BE2C (cell line): ENCODE data around the gene SLC4A9.

Experiments
- DNase-seq: peaks from one replicate; pipeline ENCODE4 v3.0.0-alpha.2; 2020
- H3K27me3 ChIP-seq: fragments of 250-450 bp; sonication (Bioruptor Pico); 2 replicates; pipeline ENCODE4 v1.5.1; 2020; ENCODE audit warnings: mild to moderate bottlenecking
- H3K36me3 ChIP-seq: fragments of 250-450 bp; sonication (Bioruptor Pico); 2 replicates; pipeline ENCODE4 v1.5.1; 2020; ENCODE audit warnings: mild to moderate bottlenecking
- H3K4me1 ChIP-seq: fragments of 250-450 bp; sonication (Bioruptor Pico); 2 replicates; pipeline ENCODE4 v1.5.1; 2020
- H3K4me3 ChIP-seq: 2 replicates; pipeline ENCODE4 v1.5.1; 2011; ENCODE audit warnings: low read depth, low read length
- H3K9me3 ChIP-seq: fragments of 250-450 bp; sonication (Bioruptor Pico); 2 replicates; pipeline ENCODE4 v1.5.1; 2020
- CTCF ChIP-seq: IDR thresholded peaks from 2 replicates; pipeline ENCODE4 v1.5.1; 2012; ENCODE audit warnings: mild to moderate bottlenecking, low read depth, low read length

Gene SLC4A9

GRCh38 chr5:140360681-140361479 lies 886 bp downstream of the SLC4A9 start:
- Histone ChIP-seq H3K4me3 (no peak overlapping the region), H3K9me3 (no peaks in the 10 kb centered on the region), H3K27me3 (no peaks in the 10 kb centered on the region), H3K36me3 (no peaks in the 10 kb centered on the region), H3K4me1 (no peaks in the 10 kb centered on the region)
- TF ChIP-seq CTCF: no peak
- DNase-seq: no peak

- DNase-seq: no peak
- Histone ChIP-seq H3K4me3 (no peak overlapping the region), H3K36me3 (no peaks in the 10 kb centered on the region), H3K9me3 (no peaks in the 10 kb centered on the region), H3K4me1 (no peaks in the 10 kb centered on the region), H3K27me3 (no peaks in the 10 kb centered on the region)
- no peak for TF ChIP-seq CTCF
Measured at GRCh38 chr5:140361901-140362300, 1.9 kb downstream of the SLC4A9 start.

GRCh38 chr5:140362311-140362710 lies 2.3 kb downstream of the SLC4A9 start:
- H3K36me3 ChIP-seq: no peaks in the 10 kb centered on the region
- no peaks in the 10 kb centered on the region for H3K27me3 ChIP-seq
- TF ChIP-seq CTCF: no peak
- H3K4me3 ChIP-seq: no peak overlapping the region
- H3K9me3 ChIP-seq: no peaks in the 10 kb centered on the region
- no peak for DNase-seq
- H3K4me1 ChIP-seq: no peaks in the 10 kb centered on the region

GRCh38 chr5:140362875-140363630 lies 3.1 kb downstream of the SLC4A9 start:
- Histone ChIP-seq H3K36me3 (no peaks in the 10 kb centered on the region), H3K4me1 (no peaks in the 10 kb centered on the region), H3K4me3 (peak overlapping the region; percentile 35), H3K9me3 (no peaks in the 10 kb centered on the region), H3K27me3 (no peaks in the 10 kb centered on the region)
- peak; percentile 87 for TF ChIP-seq CTCF
- peak; percentile 84 for DNase-seq

GRCh38 chr5:140363631-140364471 lies 3.9 kb downstream of the SLC4A9 start:
- H3K4me1 ChIP-seq: no peaks in the 10 kb centered on the region
- H3K27me3 ChIP-seq: no peaks in the 10 kb centered on the region
- no peak for TF ChIP-seq CTCF
- no peaks in the 10 kb centered on the region for H3K36me3 ChIP-seq
- no peaks in the 10 kb centered on the region for H3K9me3 ChIP-seq
- peak overlapping the region; percentile 35 for H3K4me3 ChIP-seq
- DNase-seq: no peak

- no peak for TF ChIP-seq CTCF
- Histone ChIP-seq H3K36me3 (no peaks in the 10 kb centered on the region), H3K4me3 (no peak overlapping the region), H3K9me3 (no peaks in the 10 kb centered on the region), H3K4me1 (no peaks in the 10 kb centered on the region), H3K27me3 (no peaks in the 10 kb centered on the region)
- no peak for DNase-seq
Measured at GRCh38 chr5:140364472-140364765, 4.4 kb downstream of the SLC4A9 start.
